ENCODE measurements around the gene LMBR1L. TPM values are rescaled to one million over a fixed set of nuclear protein-coding genes. Genes with fewer than 3 reads are reported as not detected.

LMBR1L gene
- total and polyA plus RNA-seq, 2 of the 13 experiments (the other 11 are each of a cell fraction or from before 2014, with no cell fraction given) = 12.2 to 65.9 TPM

- no peak for FAIRE-seq
- in situ Hi-C loops (cut with HindIII; ENCODE audit: extremely low pct_ligation_motif_present, low pct_unique_long_range_greater_than_20kb) = no loop called here
- no peak for ATAC-seq
- H3K27me3 ChIP-seq (ENCODE audit: control insufficient read depth in 1 of 2, insufficient read depth in 2 of 2, low read length in 2 of 2) = peaks cover 1 to 22% of the 10 kb centered on the region in 2 experiments; a peak in 4 of 5 replicates
- no peaks in the 10 kb centered on the region for H3K79me2 ChIP-seq (ENCODE audit: insufficient read depth, low read length)
- H3K27ac ChIP-seq (ENCODE audit: extremely low read length, insufficient read depth, low read length) = no peak overlapping the region
- H3K9me3 ChIP-seq (ENCODE audit: low read length) = no peaks in the 10 kb centered on the region
- peaks cover 17% of the 10 kb centered on the region; the same call in 1 of the 2 replicates for H3K4me1 ChIP-seq (ENCODE audit: insufficient read depth, low read length)
- intact Hi-C loops (cut with micrococcal nuclease; ENCODE audit: unreplicated experiment) = no loop called here
- no peak for DNase-seq (ENCODE audit: low spot score)
- H3K4me2 ChIP-seq (ENCODE audit: low read depth, low read length) = no peak overlapping the region
- H3K36me3 ChIP-seq (replicated peaks in 1 of 2; ENCODE audit: control insufficient read depth in 1 of 2, insufficient read depth in 2 of 2, low read length in 2 of 2) = no peaks in the 10 kb centered on the region
- no peak overlapping the region for H3K4me3 ChIP-seq (replicated peaks in 1 of 3; ENCODE audit: insufficient read depth in 1 of 3, low read depth in 2 of 3, low read length in 3 of 3)
- no peak overlapping the region for H2AFZ ChIP-seq (ENCODE audit: low read length)
- CTCF ChIA-PET (ENCODE audit: low intra/inter-chr PET ratio, low total read pairs) = no interaction called here
- H3K9ac ChIP-seq (ENCODE audit: insufficient read depth, low read depth, low read length) = no peak overlapping the region
- TF ChIP-seq ZNF264 (CRISPR knock-in tag; IDR thresholded peaks at IDR 0.05) (peak; percentile 99), ZBTB2 (CRISPR knock-in tag; IDR thresholded peaks at IDR 0.05; ENCODE audit: low read depth) (no peak)
- POLR2A ChIA-PET = no interaction called here
- no TSS peak for BruUV-seq (replicated peaks)
- no peaks in the 10 kb centered on the region for H4K20me1 ChIP-seq (ENCODE audit: insufficient read depth, low read length)
- WGBS (ENCODE audit: low lambda C conversion rate) = 67% methylated on average over 3 of the region's 3 CpGs
Observed at GRCh38 chr12:49084438-49084837, 26.2 kb downstream of the LMBR1L start.

GRCh38 chr12:49079793-49080192 is 30.9 kb downstream of the LMBR1L start:
- ChIA-PET POLR2A (interaction anchor here (2.4 kb wide), 1 partner anchor 50 kb away, joined by 6 read pairs; no protein-coding TSS in a partner anchor), CTCF (ENCODE audit: low intra/inter-chr PET ratio, low total read pairs) (no interaction called here)
- H3K4me2 ChIP-seq (ENCODE audit: low read depth, low read length) = no peak overlapping the region
- no peak for ATAC-seq
- FAIRE-seq = no peak
- no peak overlapping the region for H3K9ac ChIP-seq (ENCODE audit: insufficient read depth, low read depth, low read length)
- intact Hi-C loops (cut with micrococcal nuclease; ENCODE audit: unreplicated experiment) (no loop called here), in situ Hi-C loops (cut with HindIII; ENCODE audit: extremely low pct_ligation_motif_present, low pct_unique_long_range_greater_than_20kb) (no loop called here)
- DNase-seq (ENCODE audit: low spot score) = no peak
- BruUV-seq (replicated peaks) = no TSS peak
- H4K20me1 ChIP-seq (ENCODE audit: insufficient read depth, low read length) = no peaks in the 10 kb centered on the region
- H3K27me3 ChIP-seq (ENCODE audit: control insufficient read depth in 1 of 2, insufficient read depth in 2 of 2, low read length in 2 of 2) = peaks cover 0 to 7% of the 10 kb centered on the region in 2 experiments; a peak in 1 of 5 replicates
- no peaks in the 10 kb centered on the region for H3K79me2 ChIP-seq (ENCODE audit: insufficient read depth, low read length)
- H2AFZ ChIP-seq (ENCODE audit: low read length) = no peak overlapping the region
- no peaks in the 10 kb centered on the region for H3K9me3 ChIP-seq (ENCODE audit: low read length)
- H3K4me3 ChIP-seq (replicated peaks in 1 of 3; ENCODE audit: insufficient read depth in 1 of 3, low read depth in 2 of 3, low read length in 3 of 3) = no peak overlapping the region
- H3K36me3 ChIP-seq (replicated peaks in 1 of 2; ENCODE audit: control insufficient read depth in 1 of 2, insufficient read depth in 2 of 2, low read length in 2 of 2) = no peaks in the 10 kb centered on the region
- H3K27ac ChIP-seq (ENCODE audit: extremely low read length, insufficient read depth, low read length) = no peak overlapping the region
- WGBS (ENCODE audit: low lambda C conversion rate) = 0% methylated on average over 1 of the region's 1 CpG
- H3K4me1 ChIP-seq (ENCODE audit: insufficient read depth, low read length) = 0 out of 2 replicates have a peak, but pooled peaks cover 6% of the 10 kb centered on the region
- TF ChIP-seq SCMH1 (CRISPR knock-in tag; IDR thresholded peaks at IDR 0.05; ENCODE audit: borderline replicate concordance) (no peak), CENPBD1 (CRISPR knock-in tag; IDR thresholded peaks at IDR 0.05; ENCODE audit: borderline replicate concordance, low read depth) (no peak), CENPT (CRISPR knock-in tag; IDR thresholded peaks at IDR 0.05; ENCODE audit: low read depth) (no peak), ZNF501 (CRISPR knock-in tag; IDR thresholded peaks at IDR 0.05) (no peak), NFATC3 (CRISPR knock-in tag; IDR thresholded peaks at IDR 0.05) (no peak), ZNF615 (CRISPR knock-in tag; IDR thresholded peaks at IDR 0.05; ENCODE audit: borderline replicate concordance) (no peak), ZNF362 (CRISPR knock-in tag; IDR thresholded peaks at IDR 0.05; ENCODE audit: borderline replicate concordance) (no peak), ZNF547 (CRISPR knock-in tag; IDR thresholded peaks at IDR 0.05) (no peak), HNRNPH1 (optimal IDR thresholded peaks at IDR 0.05; ENCODE audit: low read depth, low read length) (no peak), GFI1 (CRISPR knock-in tag; IDR thresholded peaks at IDR 0.05; ENCODE audit: borderline replicate concordance) (no peak), PRDM4 (CRISPR knock-in tag; IDR thresholded peaks at IDR 0.05; ENCODE audit: borderline replicate concordance) (no peak)
